Skeletal muscle satellite cell (primary cell): Measurements from ENCODE around the gene NPAS3.

Experiments used
- H3K27me3 ChIP-seq: 2 replicates; pipeline ENCODE4 v1.7.0; 2013; ENCODE audit warnings: low read length; ENCODE audit not compliant: control insufficient read depth, insufficient read depth
- H3K36me3 ChIP-seq: 2 replicates; pipeline ENCODE4 v1.7.0; 2013; ENCODE audit warnings: mild to moderate bottlenecking, control low read depth, low read length; ENCODE audit not compliant: insufficient read depth
- H3K4me1 ChIP-seq: 2 replicates; pipeline ENCODE4 v1.7.0; 2013; ENCODE audit warnings: low read length; ENCODE audit not compliant: control insufficient read depth, insufficient read depth
- H3K4me2 ChIP-seq: 2 replicates; pipeline ENCODE4 v1.7.0; 2013; ENCODE audit warnings: mild to moderate bottlenecking, low read length
- H3K4me3 ChIP-seq: 2 replicates; pipeline ENCODE4 v1.7.0; 2013; ENCODE audit warnings: low read length
- H3K9ac ChIP-seq: 2 replicates; pipeline ENCODE4 v1.7.0; 2013; ENCODE audit warnings: mild to moderate bottlenecking, low read depth, low read length, moderate library complexity
- H3K9me3 ChIP-seq: replicated peaks from 2 replicates; pipeline ENCODE4 v1.7.0; 2013; ENCODE audit warnings: mild to moderate bottlenecking, control low read depth, low read length

NPAS3 gene

GRCh38 chr14:33767586-33768457 is 829.1 kb downstream of the NPAS3 start:
- Histone ChIP-seq H3K9me3 (no peaks in the 10 kb centered on the region), H3K36me3 (no peaks in the 10 kb centered on the region), H3K27me3 (no peaks in the 10 kb centered on the region), H3K4me3 (no peak overlapping the region), H3K4me2 (no peak overlapping the region), H3K9ac (no peak overlapping the region), H3K4me1 (peaks cover 3% of the 10 kb centered on the region)

GRCh38 chr14:33768458-33768830 is 829.8 kb downstream of the NPAS3 start:
- Histone ChIP-seq H3K9me3 (no peaks in the 10 kb centered on the region), H3K36me3 (no peaks in the 10 kb centered on the region), H3K9ac (no peak overlapping the region), H3K4me1 (peaks cover 3% of the 10 kb centered on the region), H3K4me3 (no peak overlapping the region), H3K27me3 (no peaks in the 10 kb centered on the region), H3K4me2 (no peak overlapping the region)

- Histone ChIP-seq H3K4me1 (peaks cover 3% of the 10 kb centered on the region), H3K4me2 (no peak overlapping the region)
Measured at GRCh38 chr14:33773205-33774030, 834.7 kb downstream of the NPAS3 start.

DNA sequence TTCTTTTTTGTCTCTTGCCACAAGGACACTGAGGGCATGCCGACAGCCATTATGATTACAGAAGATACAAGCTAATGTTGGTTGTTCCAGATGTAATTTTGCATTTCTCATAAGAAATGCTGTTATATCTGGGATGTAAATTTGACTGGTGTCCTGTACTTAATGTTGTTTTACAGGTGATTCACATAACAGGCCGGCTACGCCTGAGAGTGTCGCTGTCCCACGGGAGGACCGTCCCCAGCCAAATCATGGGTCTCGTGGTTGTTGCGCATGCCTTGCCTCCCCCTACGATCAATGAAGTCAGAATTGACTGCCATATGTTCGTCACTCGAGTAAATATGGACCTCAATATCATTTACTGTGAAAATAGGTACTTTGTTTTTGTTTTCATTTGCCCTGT is 835.5 kb downstream of the NPAS3 start:
- Histone ChIP-seq H3K9me3 (no peaks in the 10 kb centered on the region), H3K4me2 (no peak overlapping the region)

More at GRCh38 chr14:33773205-33774030, 834.7 kb downstream of the NPAS3 start:
- no peaks in the 10 kb centered on the region for H3K9me3 ChIP-seq
- H3K36me3 ChIP-seq: no peaks in the 10 kb centered on the region
- no peak overlapping the region for H3K4me3 ChIP-seq
- peaks cover 2% of the 10 kb centered on the region for H3K27me3 ChIP-seq
- H3K9ac ChIP-seq: no peak overlapping the region

GRCh38 chr14:33774723-33775470 is 836.2 kb downstream of the NPAS3 start:
- H3K4me3 ChIP-seq: no peak overlapping the region
- H3K27me3 ChIP-seq: peaks cover 2% of the 10 kb centered on the region
- no peak overlapping the region for H3K9ac ChIP-seq
- H3K9me3 ChIP-seq: no peaks in the 10 kb centered on the region
- peaks cover 3% of the 10 kb centered on the region for H3K4me1 ChIP-seq
- no peaks in the 10 kb centered on the region for H3K36me3 ChIP-seq
- no peak overlapping the region for H3K4me2 ChIP-seq

More for the DNA sequence above, 835.5 kb downstream of the NPAS3 start:
- peaks cover 3% of the 10 kb centered on the region for H3K4me1 ChIP-seq
- H3K4me3 ChIP-seq: no peak overlapping the region
- H3K9ac ChIP-seq: no peak overlapping the region
- no peaks in the 10 kb centered on the region for H3K36me3 ChIP-seq
- peaks cover 2% of the 10 kb centered on the region for H3K27me3 ChIP-seq

DNA sequence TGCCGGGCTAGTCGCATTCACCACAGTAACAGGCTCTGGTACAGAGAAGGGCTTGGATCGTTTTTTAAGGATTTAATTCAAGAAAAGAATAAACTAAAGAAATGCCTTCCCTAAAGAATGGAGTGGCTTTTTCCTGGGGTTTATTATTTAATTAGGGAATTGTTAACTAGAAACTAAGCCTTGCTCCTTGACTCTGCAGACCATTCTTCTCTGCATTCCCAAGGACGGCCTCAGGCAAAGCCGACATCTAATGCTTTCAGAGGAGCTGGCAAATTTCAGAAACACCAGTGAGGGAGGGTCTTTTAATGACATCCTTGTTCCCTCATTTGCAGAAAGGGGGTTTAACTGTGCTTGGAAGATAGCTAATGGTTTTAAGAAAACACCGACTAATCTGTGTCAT is 838.2 kb downstream of the NPAS3 start:
- Histone ChIP-seq H3K9ac (no peak overlapping the region), H3K4me2 (no peak overlapping the region), H3K9me3 (no peaks in the 10 kb centered on the region), H3K4me3 (no peak overlapping the region), H3K4me1 (peaks cover 3% of the 10 kb centered on the region), H3K36me3 (no peaks in the 10 kb centered on the region), H3K27me3 (peaks cover 2% of the 10 kb centered on the region)

DNA sequence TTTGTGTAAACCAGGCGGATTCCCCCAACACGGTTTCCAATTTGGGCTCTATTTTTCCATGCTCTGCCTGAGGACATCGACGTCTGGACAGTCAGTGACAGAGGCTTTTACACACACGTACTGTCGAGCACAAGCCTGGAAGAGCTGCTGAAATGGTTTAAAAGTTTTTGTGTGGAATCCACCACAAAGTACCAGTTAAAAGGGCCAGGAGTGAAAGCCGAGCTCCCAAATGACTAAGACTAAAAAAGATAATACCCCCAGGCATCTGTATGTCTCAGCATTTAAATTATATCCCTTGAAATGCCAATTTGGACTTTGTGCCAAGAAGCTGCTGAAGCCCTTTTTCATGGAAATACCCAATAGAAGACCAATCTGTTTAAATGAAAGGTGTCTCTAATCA is 839.0 kb downstream of the NPAS3 start:
- Histone ChIP-seq H3K9me3 (no peaks in the 10 kb centered on the region), H3K4me1 (peaks cover 3% of the 10 kb centered on the region)

GRCh38 chr14:33780035-33780434 is 841.4 kb downstream of the NPAS3 start:
- Histone ChIP-seq H3K4me3 (no peak overlapping the region), H3K9me3 (no peaks in the 10 kb centered on the region), H3K27me3 (peaks cover 2% of the 10 kb centered on the region), H3K4me2 (no peak overlapping the region), H3K36me3 (no peaks in the 10 kb centered on the region), H3K9ac (no peak overlapping the region), H3K4me1 (peaks cover 2% of the 10 kb centered on the region)

More for the DNA sequence above, 839.0 kb downstream of the NPAS3 start:
- peaks cover 2% of the 10 kb centered on the region for H3K27me3 ChIP-seq
- H3K9ac ChIP-seq: no peak overlapping the region
- no peak overlapping the region for H3K4me3 ChIP-seq
- no peak overlapping the region for H3K4me2 ChIP-seq
- no peaks in the 10 kb centered on the region for H3K36me3 ChIP-seq

DNA sequence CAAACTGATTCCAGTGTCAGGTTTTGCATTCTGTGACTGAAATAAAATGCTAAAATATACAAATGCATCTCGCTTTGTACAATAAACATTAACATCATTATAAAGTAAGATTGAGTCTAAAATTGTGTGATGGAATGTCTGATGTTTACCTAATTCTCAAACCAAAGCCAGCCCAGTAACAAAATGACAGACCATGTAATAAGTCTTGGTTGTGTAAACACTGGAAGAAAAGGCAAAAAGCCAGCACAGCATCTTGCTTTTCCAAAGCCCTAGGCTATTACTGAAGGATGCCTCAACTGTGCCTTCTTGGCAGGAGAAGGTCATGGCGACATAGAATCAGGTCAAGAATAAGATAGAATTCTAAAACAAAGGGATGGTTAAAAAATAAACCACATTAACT is 842.6 kb downstream of the NPAS3 start:
- Histone ChIP-seq H3K27me3 (peaks cover 3% of the 10 kb centered on the region), H3K36me3 (no peaks in the 10 kb centered on the region), H3K4me2 (no peak overlapping the region), H3K9me3 (no peaks in the 10 kb centered on the region), H3K4me3 (no peak overlapping the region), H3K4me1 (no peaks in the 10 kb centered on the region), H3K9ac (no peak overlapping the region)

DNA sequence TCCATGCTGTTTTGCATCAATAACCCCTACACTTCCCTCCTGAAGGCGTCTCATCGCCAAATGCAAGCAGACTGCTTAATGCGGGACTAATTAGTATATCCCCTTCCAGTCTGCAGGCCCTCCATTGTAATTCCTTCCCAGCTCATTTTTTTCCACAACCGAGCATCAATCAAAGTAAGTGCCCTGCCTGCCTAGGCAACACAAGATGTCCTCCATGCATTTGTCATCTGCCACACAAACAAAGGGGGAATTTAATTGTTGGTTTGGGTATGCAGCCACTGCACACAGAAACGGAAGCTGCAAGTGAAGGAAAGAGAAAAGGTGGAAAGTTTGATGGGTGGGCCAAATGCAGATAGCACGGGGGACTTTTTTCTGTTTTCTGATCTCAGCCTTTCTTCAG is 844.2 kb downstream of the NPAS3 start:
- Histone ChIP-seq H3K4me1 (no peaks in the 10 kb centered on the region), H3K9me3 (no peaks in the 10 kb centered on the region), H3K36me3 (no peaks in the 10 kb centered on the region), H3K27me3 (peaks cover 7% of the 10 kb centered on the region), H3K4me2 (no peak overlapping the region), H3K9ac (no peak overlapping the region), H3K4me3 (no peak overlapping the region)
